Hepatic stellate cell (primary cell): ENCODE data around the gene HRC.
"Not testable (repeated sequence)": the region's sequence is repeated elsewhere in the genome, so short reads cannot be mapped to it uniquely, and the experiment has no call there.

Experiments
- DNase-seq: peaks from one replicate; pipeline ENCODE4 v3.0.0; 2011; ENCODE audit warnings: low spot score

HRC gene

DNA sequence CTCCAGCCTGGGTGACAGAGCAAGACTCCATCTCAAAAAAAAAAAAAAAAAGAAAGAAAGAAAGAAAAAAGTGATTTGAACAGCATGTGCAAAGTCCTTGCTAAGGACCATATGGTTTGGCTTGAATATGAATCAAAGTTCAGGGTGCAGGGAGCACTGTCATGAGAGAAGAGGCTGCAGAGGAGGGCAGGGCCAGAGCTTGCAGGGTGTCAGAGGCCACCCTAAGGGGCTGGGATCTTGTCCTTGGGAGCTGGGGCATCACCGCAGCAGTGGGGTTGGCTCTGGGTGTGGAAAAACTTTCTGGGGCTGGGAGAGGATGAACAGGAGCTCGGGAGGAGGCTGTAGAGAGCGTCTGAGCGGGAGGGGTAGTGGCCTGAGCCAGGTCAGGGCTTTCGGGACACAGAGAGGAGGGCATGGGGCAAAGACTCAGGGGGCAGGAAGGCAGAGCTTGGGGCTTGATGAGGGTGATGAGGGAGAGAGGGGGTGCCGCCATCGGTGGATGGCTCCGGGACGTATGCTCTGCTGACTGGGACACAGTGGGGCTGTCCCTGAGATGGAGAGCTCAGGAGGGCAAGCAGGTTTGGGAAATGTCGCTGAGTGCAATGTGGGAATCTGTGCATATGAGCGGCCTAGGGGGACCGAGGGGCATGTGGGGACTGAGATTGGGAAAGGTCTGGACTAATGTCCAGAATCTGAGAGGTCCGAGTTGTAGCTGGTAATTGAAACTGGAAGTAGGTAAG lies 5.4 kb upstream of the HRC start:
- no peak for DNase-seq

GRCh38 chr19:49157445-49158224 lies 2.4 kb upstream of the HRC start, which contains the start of gene TRPM4:
TRPM4 (plus strand) TSS chr19:49157792; CDS start chr19:49157867, 75 bp downstream.
- peak; percentile 94 for DNase-seq

DNA sequence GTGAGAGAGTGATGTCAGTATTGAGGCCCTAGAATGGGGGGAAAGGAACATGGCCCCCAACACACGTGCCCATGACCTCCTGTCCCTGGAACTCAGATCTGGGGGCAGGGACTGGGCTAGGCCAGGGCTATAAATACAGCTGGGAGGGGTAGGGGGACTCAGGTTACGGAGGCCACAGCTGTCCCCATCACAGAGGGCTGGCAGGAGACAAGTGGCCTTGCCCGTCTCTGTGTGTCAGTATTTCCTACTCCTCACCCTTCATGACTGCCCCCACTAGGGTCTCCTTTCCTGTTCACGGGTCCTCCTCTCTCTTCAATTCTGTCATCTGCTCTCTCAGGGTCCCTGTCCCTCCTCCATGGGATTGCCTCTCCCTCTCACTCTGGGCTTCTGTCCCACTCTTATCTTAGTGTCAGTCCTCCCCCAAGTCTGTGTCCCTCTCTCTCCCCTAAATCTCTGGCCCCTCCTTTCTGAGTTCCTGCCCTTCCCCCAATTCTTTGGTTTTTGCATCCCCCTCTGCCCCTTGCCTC lies 687 bp upstream of the HRC start:
- no peak for DNase-seq

DNA sequence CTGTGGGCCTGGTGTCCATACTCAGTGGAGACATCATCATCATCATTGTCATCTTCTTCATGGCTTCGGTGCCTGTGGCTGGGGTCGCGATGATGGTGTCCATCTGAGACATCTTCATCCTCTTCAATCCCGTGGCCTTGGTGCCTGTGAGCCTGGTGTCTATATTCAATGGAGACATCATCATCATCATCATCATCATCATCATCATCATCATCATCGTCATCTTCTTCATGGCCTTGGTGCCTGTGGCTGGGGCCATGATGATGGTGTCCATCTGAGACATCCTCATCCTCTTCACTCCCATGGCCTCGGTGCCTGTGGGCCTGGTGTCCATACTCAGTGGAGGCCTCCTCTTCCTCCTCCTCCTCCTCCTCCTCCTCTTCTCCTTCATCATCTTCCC lies 917 bp downstream of the HRC start:
- DNase-seq: no peak

DNA sequence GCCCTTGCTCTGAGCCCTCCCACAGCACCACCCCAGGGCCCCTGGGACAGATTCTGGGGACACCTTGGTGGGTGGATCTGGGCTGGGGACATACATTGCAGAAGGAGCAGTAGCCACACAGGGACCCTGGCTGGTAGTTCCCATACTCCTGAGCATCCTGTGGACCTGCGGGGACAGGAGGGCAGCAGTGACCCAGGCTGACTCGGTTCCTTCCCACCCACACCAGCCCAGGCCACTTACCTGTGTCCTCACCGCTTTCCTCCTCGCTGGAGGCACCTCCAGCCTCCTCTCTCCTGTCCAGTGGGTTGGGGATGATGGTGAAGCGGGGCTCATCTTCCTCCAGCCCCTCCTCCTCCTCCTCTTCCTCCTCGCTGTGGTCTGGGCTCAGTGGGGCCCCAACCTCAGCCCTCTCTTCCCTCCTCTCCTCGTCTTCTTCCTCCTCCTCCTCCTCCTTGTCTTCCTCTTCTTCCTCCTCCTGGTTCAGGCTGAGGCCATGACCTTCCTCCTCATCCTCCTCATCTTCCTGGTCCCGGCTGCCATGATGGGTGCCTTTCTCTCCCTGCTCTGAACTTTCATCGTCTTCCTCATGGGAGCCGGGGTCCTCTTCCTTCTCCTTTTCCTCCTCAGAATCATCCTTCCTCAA lies 1.9 kb downstream of the HRC start:
- DNase-seq: no peak

- no peak for DNase-seq
These were observed 3.1 kb downstream of the HRC start for GRCh38 chr19:49152119-49152550.

DNA sequence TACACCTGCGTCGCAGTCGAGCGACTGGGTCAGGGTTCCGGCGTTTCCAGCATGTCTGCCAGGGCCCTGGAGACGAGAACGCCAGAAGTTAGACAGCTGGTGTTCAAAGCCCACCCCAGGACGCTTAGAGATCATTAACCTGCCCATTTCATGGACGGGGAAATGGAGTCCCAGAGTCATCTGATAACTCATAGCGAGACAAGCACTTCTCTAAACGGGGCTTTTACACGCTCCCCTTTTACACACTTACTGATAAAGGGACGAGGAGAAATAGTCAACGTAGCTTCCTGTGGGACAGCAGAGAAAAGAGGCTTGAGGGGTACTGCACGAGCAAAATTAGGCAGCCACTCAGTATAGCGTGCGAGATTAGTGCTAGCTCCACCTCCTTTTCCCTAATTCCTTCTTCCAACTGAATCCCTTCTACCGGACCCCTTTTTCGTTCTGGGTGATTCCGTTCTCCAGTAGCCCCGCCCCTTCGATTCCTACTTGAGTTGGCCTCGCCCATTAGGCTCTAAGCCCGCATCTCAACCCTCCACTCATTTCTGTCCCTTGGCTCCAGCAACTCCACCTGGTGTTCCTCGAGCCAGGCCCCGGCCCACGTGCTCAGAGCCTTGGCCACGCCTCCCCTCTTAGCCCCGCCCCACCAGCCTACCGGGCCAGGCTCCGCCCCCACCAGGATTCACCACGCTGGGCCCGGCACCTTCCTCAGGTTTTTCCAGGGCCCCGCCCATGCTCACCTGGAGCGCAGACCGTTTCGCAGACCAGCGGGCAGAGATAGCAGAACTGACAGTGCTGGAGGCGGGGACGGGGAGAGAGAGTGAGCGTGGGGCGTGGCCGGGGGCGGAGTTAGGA lies 3.7 kb downstream of the HRC start:
- DNase-seq: peak; percentile 63

GRCh38 chr19:49150944-49151243 lies 4.3 kb downstream of the HRC start:
- no peak for DNase-seq

GRCh38 chr19:49150106-49150943 lies 4.9 kb downstream of the HRC start:
- DNase-seq: peak; percentile 88

DNA sequence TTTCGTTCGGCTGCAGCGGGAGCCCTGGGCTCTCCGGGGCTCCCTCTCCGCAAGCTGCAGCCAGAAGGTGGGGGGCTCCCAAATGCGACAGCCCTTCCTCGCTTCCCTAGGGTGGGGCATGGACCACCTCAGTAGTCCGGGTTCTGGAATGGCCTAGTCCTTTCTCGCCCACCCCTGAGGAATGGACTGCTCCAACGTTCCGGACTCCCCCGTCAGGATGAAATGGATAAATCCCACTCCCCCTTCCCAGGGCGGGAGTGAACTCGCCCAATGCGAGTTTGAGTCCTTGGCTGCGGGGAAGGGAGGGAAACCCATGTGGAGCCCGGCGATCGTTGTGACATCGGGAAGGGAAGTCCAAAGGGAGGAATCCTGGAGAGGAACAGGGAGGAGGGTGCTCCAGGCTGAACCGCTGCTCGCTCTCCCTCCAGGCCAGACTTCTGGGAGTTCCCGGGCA lies 5.5 kb downstream of the HRC start:
- peak; percentile 87 for DNase-seq

DNA sequence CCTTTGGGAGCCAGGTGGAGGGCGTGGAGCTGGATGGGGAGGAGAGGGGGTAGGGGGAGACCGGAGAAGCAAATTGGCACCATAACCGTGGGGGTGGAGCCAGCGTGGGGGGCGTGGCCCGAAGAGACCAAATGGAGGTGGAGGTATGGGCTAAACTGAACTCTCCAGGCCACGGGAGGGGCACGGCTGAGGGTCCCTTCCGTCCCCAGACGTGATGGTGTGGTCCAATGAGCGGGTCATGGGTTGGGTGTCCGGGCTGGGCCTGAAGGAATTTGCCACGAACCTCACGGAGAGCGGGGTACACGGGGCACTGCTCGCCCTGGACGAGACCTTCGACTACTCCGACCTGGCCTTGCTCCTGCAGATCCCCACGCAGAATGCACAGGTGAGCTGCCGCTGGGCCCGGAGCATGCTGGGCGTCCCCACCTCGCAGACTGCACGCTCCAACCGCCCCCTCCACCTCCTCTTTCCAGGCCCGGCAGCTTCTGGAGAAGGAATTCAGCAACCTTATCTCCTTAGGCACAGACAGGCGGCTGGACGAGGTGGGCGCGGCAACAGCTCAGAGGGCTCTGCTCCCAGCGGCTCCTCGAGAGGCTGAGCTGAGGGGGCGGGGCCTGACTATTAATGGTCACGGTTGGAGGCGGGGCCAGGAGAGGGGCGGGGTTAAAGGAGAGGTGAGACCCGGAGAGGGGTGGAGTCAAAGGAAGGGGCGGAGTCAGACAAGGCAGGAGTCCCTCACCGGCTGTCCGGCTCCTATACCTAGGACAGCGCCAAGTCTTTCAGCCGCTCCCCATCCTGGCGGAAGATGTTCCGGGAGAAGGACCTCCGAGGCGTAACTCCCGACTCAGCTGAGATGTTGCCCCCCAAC lies 6.2 kb downstream of the HRC start:
- DNase-seq: peak; percentile 98

DNA sequence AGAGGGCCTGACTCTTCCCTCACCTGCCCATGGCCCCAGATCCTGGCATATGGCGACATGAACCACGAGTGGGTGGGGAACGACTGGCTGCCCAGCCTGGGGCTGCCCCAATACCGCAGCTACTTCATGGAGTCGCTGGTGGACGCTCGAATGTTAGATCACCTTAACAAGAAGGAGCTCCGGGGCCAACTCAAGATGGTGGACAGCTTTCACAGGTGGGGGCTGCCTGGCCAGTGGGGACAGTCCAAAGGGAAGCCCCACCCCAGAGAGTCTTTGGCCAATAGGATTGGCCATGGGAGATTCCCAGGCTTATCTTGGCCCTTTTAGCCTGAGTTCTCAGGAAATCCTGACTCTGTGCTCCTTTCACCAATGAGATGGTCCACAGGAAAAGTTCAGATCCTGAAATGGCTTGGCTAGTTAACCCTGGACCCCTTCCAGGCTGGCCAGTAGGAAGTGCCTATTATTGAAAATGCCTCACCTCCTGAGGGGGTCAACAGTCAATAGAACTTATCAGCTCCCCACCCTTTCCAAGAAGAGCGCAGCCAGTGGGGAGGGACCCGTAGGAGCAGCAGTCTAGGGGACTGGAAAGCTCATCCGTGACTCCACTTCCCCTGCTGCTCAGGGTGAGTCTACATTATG lies 7.0 kb downstream of the HRC start:
- no peak for DNase-seq

- not testable (repeated sequence) for DNase-seq
These were observed 8.8 kb downstream of the HRC start for GRCh38 chr19:49146408-49146770.

GRCh38 chr19:49145573-49146407 lies 9.4 kb downstream of the HRC start:
- DNase-seq: peak; percentile 86

- DNase-seq: peak; percentile 99
These were observed 12.3 kb downstream of the HRC start for GRCh38 chr19:49142866-49143335.

- DNase-seq: no peak
These were observed 13.8 kb downstream of the HRC start for GRCh38 chr19:49141352-49141751.

- no peak for DNase-seq
These were observed 14.2 kb downstream of the HRC start for GRCh38 chr19:49140951-49141350.

DNA sequence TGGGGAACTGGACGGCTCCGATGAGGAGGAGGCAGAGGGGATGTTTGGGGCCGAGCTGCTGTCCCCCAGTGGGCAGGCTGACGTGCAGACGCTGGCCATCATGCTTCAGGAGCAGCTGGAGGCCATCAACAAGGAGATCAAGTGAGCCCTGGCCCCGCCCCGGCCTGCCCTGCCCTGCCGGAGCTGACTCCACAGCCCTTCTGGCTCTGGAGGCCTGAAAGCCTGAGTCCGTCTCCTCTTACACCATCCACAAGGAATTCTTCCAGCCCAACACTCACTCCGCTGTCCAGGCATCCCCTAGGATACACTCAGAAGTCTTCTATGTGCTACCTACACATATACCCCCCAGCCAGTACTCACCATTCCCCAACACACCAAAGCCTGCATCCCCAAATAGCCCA lies 18.4 kb downstream of the HRC start:
- peak; percentile 72 for DNase-seq
